ENCODE measurements around the gene MYO5B.

MYO5B gene

DNA sequence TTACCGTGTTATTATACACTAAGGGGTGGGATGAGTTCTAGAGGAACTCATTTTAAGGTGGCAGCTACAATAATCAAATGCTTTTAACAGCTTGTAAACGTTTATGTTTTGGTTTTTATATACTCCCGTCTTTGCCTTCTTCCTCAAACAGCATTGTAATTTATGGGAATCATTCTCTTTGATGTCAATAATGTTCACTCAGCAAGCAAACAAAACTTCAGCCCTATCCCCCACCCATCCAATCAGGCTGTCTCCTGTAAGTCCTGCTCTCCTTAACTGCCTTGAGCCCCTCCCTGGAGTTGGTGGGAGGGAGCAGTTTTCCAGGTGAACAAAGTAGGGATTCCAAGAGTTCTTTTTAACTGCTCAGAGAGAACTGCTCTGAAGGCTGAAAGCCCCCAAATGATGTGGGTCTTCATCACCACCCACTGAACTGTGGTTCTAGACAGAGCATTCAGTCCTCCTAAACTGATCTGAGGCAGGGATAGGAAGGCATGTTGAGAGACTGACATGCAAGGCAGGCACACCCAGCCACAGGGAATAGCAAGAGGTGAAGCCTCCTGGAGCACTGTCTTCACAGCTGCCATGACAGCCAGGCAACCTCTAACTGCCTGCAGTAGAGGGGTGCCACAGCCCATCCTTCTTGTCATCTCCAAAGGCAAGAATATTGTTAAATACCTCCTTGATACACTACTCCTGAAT lies 17.5 kb downstream of the MYO5B start:
- DNase-seq (ENCODE audit: insufficient read length, low spot score), result no peak
- no peak for TF ChIP-seq POLR2A (IDR thresholded peaks at IDR 0.05; ENCODE audit: low read depth, low read length)
- no peak for FAIRE-seq

- DNase-seq (ENCODE audit: insufficient read length, low spot score) (no peak), FAIRE-seq (no peak)
- no peak for TF ChIP-seq POLR2A (IDR thresholded peaks at IDR 0.05; ENCODE audit: low read depth, low read length)
Observed at GRCh38 chr18:50172367-50172766, 22.6 kb downstream of the MYO5B start.

DNA sequence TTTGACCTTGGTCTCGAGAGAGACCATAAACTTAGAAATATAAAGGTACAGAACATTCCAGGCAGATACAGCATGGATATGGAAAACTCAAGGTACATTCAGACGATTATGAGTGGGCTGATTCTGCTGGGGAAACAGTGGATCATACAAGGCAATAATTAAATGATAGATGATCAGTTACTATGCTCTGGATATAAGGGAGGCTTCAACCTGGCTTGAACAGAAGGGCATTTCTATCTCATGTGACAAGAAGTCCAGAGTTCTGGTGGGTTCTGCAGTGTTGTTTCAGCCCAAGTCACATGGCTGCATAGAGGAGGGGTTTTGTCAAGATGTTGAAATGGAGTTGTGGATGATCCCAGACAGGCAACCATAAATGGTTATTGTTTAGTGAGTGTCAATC lies 23.5 kb downstream of the MYO5B start:
- TF ChIP-seq POLR2A (IDR thresholded peaks at IDR 0.05; ENCODE audit: low read depth, low read length), result no peak

DNA sequence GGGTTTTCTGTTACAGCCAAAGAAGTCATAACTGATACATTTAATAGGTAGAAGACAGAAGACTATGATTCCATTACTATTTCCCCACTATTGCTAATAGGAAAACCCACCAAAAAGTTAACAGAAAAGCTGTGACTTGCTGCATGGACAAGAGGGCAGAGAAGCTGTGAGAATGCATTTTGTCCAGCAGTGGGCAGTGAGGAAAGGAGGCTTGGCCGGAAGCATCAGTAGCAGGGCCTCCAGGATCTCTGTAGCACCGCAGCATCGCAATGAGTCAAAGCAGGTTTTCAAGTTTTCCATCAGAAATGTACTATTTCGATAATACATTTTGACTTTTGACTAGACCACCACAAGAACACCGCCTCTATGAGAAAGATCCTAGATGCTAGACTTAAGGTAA lies 24.9 kb downstream of the MYO5B start:
- FAIRE-seq (no peak), DNase-seq (ENCODE audit: insufficient read length, low spot score) (no peak)
- no peak for TF ChIP-seq POLR2A (IDR thresholded peaks at IDR 0.05; ENCODE audit: low read depth, low read length)

More for the DNA sequence above, 23.5 kb downstream of the MYO5B start:
- FAIRE-seq (no peak), DNase-seq (ENCODE audit: insufficient read length, low spot score) (no peak)

- FAIRE-seq, result no peak
- TF ChIP-seq POLR2A (IDR thresholded peaks at IDR 0.05; ENCODE audit: low read depth, low read length), result no peak
- no peak for DNase-seq (ENCODE audit: insufficient read length, low spot score)
Observed at GRCh38 chr18:50169149-50169548, 25.8 kb downstream of the MYO5B start.

DNA sequence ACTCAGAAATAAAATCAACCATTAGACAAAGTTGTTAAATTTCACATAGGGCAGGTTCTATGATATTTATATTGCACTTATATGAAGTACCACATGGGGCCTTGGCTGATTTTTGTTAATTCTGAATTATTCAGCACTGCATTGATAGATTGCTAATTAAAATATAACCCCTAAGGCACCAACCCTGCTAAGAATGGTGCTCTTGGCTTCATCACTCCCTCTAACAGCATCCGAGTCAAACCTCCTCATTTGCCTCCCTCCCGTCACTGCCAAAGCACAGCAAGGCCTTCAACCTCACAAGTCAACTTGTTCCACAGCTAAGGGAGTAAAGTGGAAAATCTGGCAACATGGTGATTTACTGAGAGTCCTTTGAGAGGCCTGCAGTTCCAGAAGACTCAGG lies 27.0 kb downstream of the MYO5B start:
- DNase-seq (ENCODE audit: insufficient read length, low spot score), result no peak
- no peak for FAIRE-seq
- no peak for TF ChIP-seq POLR2A (IDR thresholded peaks at IDR 0.05; ENCODE audit: low read depth, low read length)

DNA sequence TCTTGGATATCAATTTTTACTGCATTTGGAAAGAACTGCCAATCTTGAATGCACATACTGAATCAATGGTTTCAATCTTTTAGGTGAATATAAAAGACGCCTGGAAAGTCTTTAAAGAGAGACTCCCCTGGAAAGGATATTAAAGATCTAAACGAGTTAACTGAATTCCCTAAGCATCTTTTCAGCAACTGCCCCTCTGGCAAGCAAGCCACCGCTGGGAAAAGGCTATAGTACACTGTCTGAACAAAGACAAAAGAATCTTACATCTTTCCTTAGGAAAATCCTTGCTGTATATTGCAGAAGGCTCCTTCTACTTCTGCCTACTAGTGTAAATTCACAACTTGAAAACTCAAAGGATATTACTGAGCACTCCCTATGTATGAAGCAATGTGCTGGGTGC lies 28.0 kb downstream of the MYO5B start:
- DNase-seq (ENCODE audit: insufficient read length, low spot score) (no peak), FAIRE-seq (no peak)
- no peak for TF ChIP-seq POLR2A (IDR thresholded peaks at IDR 0.05; ENCODE audit: low read depth, low read length)

- DNase-seq (ENCODE audit: insufficient read length, low spot score), result no peak
- FAIRE-seq, result no peak
- TF ChIP-seq POLR2A (IDR thresholded peaks at IDR 0.05; ENCODE audit: low read depth, low read length), result no peak
Observed at GRCh38 chr18:50163505-50163904, 31.4 kb downstream of the MYO5B start.

GRCh38 chr18:50162486-50163304 lies 32.3 kb downstream of the MYO5B start:
- no peak for TF ChIP-seq POLR2A (IDR thresholded peaks at IDR 0.05; ENCODE audit: low read depth, low read length)
- DNase-seq (ENCODE audit: insufficient read length, low spot score) (no peak), FAIRE-seq (no peak)

DNA sequence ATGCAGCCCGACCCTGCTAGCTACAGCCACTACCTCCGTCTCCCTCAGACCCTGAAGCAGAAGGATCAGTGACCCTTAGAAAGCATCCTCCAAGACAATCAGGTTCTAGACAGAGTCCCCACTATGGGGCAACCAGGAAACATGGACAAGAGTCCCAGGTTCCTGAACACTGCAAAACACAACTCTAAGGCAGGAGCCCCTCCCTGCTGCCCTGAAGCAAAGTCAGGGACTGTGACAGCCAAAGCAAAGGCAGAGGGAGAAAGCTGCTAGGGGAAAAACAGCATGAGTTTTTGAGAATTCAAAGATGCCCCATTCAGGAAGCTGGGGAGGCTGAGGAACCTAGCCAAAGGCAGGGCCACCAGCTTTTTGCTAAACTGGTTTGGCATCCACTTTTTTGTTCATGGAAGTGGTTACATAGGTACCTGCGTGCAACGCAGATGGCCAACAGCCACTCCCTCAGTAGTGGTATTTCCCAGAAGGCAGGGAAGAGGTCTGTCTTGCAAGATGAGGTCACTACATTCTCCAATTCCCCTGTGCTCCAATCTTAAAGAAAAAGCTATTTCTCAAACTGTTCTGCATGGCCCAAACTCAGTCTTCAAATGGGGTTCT lies 33.2 kb downstream of the MYO5B start:
- no peak for TF ChIP-seq POLR2A (IDR thresholded peaks at IDR 0.05; ENCODE audit: low read depth, low read length)
- no peak for DNase-seq (ENCODE audit: insufficient read length, low spot score)
- no peak for FAIRE-seq

DNA sequence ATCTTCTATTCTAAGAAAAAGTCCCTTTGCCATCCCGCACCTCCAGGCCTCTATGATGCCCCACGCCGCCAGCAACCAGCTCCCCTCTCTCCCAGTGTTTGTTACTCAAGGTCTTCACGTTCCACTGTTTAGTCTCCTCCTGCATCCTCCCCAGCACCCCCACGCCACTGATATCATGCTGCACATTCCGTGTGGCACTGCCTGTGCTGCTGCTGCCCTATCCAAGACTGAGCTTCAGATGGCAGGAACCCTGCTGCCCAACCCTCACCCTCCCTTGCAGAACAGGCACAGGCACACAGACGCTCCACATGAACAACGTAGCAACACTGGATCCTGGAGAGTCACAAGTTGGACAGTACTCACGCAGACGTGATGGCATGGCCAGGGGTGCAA lies 35.3 kb downstream of the MYO5B start:
- DNase-seq (ENCODE audit: insufficient read length, low spot score), result no peak
- no peak for FAIRE-seq
- TF ChIP-seq POLR2A (IDR thresholded peaks at IDR 0.05; ENCODE audit: low read depth, low read length), result no peak

GRCh38 chr18:50158866-50159653 lies 35.9 kb downstream of the MYO5B start:
- no peak for TF ChIP-seq POLR2A (IDR thresholded peaks at IDR 0.05; ENCODE audit: low read depth, low read length)

GRCh38 chr18:50155406-50155805 lies 39.5 kb downstream of the MYO5B start:
- DNase-seq (ENCODE audit: insufficient read length, low spot score), result no peak
- no peak for FAIRE-seq
- no peak for TF ChIP-seq POLR2A (IDR thresholded peaks at IDR 0.05; ENCODE audit: low read depth, low read length)

More at GRCh38 chr18:50158866-50159653, 35.9 kb downstream of the MYO5B start:
- DNase-seq (ENCODE audit: insufficient read length, low spot score) (no peak), FAIRE-seq (no peak)

DNA sequence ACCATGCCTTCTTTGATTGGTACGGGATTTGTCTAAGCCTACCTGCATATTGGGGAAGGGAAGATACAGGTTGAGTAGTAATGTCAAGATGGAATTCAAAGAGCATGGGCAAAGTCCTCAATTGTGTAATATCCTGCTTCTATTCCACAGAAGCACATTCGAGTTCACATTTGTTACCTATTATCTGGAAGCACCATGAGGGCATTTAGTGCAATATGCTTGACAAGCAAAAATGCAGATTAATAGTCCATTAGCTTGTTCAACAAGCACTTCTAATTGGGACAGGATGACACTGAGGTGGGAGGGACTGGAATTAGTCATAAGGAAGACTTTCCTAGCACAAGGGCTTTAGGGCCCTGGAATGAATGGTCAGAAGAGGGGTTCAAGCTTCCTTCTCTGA lies 40.5 kb downstream of the MYO5B start:
- FAIRE-seq (no peak), DNase-seq (ENCODE audit: insufficient read length, low spot score) (no peak)
- no peak for TF ChIP-seq POLR2A (IDR thresholded peaks at IDR 0.05; ENCODE audit: low read depth, low read length)

Data from H54 (cell line).